GM19324 (cell line): ENCODE measurements around the gene TMEM135.
"Not testable (repeated sequence)": the region's sequence is repeated elsewhere in the genome, so short reads cannot be mapped to it uniquely, and the experiment has no call there.

ENCODE experiments used
- ATAC-seq: cut with Tn5 transposase; IDR thresholded peaks from one replicate; pipeline ENCODE4 v1.9.1; 2021; ENCODE audit warnings: mild to moderate bottlenecking, moderate library complexity; ENCODE audit not compliant: unreplicated experiment, low FRiP score

The TMEM135 gene

DNA sequence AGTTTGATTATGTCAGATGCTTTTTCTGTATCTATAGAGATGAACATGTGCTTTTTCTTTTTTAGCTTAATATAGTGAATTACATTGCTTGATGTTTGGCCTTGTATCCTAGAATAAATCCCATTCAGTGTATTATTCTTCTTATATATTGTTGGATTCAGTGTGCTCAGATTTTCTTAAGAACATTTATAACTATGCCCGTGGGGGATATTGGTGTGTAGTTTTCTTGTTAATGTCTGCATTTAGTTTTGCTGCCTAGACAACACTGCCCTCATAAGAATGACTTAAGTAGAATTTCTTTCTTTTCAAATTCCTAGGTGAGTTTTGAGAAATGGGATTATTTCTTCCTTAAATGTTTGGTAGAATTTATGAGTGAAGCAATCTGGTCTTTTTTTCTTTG, 98.5 kb downstream of the TMEM135 start:
- no peak for ATAC-seq

DNA sequence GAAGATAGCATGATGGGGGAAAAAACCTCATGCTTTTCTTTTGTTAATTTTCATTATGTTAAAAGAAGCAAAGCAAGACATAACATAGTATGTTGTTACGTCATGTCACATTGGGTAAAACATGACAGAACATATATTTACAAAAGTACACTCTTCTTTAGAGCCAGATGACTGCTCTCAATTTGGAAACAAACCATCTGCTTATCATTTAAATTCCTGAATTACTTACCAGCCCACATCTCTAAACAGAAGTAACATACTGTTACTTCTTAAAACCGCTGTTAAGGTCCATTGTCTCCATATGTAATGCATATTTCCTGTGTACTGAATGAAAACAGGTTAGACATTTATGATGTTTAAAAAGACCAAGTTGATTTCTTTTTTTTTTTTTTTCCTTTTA, 100.0 kb downstream of the TMEM135 start:
- ATAC-seq: no peak

DNA sequence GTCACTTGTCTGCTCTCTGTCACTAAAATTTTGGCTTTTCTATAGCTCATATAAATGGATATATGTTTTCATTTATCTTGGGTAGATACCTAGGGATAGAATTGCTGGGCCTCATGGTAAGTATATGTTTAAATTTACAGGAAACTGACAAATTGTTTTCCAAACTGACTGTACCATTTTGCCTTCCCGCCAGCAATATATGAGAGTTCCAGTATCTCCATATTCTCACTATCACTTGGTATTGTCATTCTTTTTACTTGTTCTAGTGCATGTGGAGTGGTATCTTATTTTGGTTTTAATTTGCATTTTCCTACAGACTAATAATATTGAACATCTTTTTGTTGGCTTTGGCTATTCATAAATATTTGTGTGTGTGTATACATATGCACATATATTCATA, 101.7 kb downstream of the TMEM135 start:
- no peak for ATAC-seq

DNA sequence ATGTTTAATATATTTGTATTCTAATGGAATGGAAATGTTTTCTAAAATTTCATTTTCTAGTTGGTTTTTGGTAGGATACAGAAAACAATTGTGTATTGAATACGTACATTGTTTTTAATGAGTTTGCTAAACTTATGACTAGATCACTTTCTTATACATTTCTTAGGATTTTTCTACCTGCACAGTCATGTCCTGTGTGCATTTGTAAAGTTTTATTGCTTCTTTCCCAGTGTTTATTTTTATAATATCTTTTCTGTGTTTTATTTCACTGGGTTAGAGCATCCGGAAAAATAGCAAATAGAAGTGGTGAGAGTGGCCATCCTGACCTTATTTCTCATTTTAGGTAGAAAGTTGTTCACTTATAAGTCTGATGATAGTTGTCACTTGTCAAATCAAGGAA, 103.6 kb downstream of the TMEM135 start:
- no peak for ATAC-seq

DNA sequence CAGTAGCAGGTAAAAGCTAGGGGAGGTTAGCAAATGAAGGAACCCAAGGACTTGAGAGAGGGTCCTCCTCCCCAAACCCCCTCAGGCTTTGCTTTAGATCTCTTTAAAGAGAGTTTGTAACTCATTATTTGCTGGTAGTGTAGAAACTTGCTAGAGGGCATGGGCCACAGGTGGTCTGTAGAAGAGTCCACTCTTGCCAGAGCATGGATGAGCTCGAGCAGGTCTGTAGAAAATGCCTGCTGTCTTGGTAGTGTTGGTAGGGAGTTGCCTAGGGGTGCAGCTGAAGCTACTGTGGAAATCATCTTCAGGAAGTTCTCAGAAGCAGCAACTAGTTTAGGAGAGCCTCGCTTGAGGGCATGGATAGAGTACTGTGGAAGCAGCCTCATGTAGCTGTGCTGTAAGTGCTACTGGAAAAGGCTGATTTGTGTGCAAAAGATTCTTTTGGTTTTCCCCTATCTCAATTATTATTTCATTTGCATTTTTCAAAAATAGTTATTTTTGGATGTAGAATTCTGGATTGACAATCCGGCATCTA, 104.3 kb downstream of the TMEM135 start:
- ATAC-seq: no peak

DNA sequence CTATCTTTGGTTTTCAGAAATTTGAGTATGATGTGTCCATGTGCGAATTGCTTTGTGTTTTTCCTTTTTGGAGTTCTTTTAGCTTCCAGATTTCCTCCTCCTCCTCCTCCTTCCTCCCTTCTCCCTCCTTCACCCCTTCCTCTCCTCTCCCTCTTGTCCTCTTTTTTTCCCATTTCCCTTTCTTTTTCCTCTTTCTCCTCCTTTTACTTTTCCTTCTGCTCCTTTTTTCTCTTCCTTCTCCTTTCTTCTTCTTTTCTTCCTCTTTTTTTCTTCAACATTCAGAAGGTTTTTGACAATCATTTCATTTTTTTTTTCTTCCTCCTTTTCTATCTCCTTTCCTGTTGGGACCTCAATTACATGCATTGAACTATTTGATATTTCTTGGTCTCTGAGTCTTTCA, 104.9 kb downstream of the TMEM135 start:
- ATAC-seq: no peak

DNA sequence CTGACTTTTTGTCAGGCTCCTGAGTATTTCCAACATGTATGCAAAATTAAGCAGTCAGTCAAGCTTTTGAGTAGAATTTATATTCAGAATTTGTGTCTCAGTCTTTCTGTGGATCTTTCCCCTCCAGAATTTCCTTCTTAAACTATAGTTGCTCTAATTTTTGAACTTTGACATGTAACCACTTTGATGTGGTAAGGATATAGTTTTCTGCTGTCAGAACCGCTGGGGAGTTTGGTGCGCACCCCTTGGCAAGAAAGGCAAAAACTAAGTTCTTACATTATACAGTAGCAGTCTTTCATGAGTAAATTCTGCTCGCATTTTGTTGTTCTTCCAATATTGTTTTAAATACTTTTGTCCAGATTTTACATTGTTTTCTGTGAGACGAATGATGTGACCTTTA, 105.9 kb downstream of the TMEM135 start:
- no peak for ATAC-seq

DNA sequence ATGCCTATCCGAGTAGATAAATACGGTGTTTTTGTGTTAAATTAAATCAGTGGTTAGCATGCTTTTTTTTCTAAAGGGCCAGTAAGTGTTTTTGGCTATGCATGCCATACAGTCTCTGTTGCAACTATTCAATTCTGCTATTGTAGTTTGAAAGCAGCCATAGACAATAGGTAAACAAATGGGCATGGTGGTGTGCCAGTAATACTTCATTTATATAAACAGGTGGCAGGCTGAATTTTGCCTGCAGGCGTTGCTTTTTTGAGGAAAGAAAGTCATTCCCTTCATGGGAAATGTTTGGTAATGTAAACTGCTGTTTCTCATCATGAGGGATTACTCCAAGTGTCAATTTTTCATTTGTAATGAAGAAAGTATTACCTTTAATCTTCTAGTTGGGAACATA, 106.5 kb downstream of the TMEM135 start:
- ATAC-seq: no peak

DNA sequence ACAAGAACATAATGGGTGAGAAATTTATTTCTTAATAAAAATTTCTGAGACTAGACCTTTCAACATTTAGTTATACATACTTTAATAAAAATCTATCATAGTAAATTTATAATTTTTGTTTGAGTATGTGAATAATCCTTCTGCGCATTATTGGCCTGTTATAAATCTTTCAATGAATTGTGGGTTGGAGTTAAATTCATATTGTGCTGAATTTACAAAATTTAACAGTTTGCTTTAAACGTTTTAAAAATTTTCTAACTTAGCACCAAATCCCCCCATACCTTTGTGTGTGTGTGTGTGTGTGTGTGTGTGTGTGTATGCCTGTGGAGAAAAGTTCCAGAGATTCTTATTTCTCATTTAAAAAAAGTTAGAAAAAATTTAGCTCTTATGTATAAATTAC, 111.0 kb downstream of the TMEM135 start:
- no peak for ATAC-seq

DNA sequence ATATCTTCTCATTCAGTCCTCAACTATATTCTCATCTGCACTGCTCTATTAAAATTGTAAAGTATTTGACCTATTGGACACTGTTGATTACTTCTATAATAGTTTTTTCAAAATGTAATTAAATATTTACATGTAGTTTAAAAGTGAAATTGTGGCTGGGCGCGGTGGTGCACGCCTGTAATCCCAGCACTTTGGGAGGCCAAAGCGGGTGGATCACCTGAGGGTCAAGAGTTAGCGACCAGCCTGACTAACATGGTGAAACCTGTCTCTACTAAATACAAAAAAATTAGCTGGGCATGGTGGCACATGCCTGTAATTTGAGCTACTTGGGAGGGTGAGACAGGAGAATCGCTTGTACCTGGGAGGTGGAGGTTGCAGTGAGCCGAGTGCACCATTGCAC, 112.0 kb downstream of the TMEM135 start:
- ATAC-seq: not testable (repeated sequence)

DNA sequence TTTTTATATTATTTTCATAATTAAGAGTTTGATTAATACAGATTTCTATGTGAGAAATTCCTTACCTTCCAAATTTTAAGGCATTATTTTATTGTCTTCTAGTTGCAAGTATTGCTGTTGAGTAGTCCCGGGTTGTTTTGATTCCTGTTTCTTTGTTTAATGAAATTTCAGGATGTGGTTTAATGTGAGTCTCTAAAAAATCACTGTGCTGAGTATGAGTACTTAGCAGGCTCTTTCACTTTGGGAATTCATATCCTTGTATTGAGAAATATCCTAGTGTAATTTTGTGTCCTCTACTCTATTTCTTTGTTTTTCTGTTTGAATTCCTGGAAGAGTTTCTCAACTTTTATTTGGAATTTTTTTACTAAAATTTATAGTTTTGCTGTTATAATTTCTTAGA, 113.2 kb downstream of the TMEM135 start:
- no peak for ATAC-seq

DNA sequence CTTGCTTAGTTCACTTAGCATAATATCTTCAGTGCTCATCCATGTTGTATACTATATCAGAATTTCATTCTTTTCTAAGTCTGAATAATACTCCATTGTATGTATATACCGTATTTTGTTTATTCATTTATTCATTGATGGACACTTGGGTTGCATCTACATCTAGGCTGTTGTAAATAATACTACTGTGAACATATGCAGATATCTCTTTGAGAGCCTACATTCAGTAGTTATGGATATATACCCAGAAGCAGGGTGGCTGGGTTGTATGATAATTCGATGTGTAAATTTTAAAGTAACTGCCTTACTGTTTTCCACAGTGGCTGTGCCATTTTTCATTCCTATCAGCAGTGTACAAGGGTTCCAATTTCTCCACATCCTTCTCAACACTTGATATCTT, 116.5 kb downstream of the TMEM135 start:
- no peak for ATAC-seq

DNA sequence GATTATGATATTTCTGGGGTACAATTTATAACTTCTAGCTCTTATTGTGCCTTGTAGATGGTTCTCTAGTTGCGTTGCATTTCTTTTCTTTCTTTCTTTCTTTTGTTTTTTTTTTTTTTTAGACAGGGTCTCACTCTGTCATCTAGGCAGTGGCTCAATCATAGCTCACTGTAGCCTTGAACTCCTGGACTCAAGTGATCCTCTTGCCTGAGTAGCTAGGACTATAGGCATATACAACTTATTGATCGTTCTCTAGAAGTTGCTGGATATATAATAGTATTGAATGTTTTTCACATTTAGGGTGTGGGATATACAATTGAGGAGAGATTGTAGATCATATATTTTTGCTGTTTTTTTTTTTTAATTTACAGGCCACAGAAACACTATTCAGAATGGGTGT, 119.2 kb downstream of the TMEM135 start:
- ATAC-seq: no peak

DNA sequence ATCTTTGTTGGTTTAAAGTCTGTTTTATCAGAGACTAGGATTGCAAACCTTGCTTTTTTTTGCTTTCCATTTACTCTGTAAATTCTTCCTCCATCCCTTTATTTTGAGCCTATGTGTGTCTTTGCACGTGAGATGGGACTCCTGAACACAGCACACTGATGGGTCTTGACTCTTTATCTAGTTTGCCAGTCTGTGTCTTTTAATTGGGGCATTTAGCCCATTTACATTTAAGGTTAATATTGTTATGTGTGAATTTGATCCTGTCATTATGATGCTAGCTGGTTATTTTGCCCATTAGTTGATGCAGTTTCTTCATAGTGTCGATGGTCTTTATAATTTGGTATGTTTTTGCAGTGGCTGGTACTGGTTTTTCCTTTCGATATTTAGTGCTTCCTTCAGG, 131.3 kb downstream of the TMEM135 start:
- ATAC-seq: not testable (repeated sequence)

DNA sequence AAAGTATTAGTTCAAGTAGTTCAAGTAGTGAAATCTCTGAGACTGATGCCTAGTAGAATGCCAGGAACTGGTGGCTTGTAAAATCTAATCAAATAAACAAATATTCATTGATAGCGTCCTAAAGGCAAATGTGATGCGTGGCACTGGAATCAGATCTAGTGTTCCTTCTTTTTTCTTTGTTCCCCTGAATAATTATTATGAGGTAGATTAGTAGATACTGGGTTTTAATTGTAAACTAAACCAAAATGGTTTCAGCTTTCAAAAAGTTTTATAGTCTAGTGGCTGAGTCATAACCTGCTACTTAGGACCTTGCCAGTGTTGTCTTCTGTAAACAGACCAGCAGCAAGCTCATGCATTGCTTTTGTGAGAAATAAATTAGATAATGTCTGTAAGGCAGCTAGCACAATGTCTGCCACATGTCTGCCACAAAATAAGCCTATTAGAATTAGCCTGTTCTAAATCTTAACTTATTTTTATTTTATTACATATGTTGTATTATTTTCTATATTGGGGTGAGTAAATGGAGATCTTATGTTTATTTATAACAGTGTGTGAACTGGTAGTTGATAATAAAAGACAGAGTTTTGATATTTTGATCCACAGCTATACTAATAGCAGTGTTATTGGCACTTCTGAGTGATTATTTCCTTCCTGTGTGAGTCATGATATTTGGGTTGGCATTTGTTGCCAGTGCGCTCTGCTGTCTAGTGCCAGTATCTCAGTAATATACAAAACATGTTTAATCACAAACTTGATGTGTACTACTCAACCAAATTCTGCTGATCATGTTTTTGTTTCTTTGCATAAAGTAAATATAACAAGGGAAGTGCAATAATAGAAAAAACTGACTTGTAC, 135.7 kb downstream of the TMEM135 start:
- no peak for ATAC-seq

DNA sequence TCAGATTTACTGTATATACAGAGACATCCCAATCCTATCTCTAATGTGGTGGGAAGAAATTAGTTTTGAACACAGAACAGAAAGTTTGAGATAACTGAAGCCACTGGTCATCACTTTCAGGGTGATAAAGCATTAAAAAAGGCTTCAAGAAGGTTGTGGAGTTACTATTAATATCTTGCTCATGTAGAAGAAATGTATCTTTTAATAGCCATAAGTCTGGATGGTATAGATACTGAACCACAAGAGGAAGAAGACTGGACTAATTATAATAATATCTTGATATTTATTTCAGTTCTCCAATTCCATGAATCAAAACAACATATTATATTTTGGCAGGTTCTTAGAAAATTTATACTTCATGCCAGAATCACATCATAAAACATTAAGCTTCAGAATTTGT, 137.1 kb downstream of the TMEM135 start:
- no peak for ATAC-seq

DNA sequence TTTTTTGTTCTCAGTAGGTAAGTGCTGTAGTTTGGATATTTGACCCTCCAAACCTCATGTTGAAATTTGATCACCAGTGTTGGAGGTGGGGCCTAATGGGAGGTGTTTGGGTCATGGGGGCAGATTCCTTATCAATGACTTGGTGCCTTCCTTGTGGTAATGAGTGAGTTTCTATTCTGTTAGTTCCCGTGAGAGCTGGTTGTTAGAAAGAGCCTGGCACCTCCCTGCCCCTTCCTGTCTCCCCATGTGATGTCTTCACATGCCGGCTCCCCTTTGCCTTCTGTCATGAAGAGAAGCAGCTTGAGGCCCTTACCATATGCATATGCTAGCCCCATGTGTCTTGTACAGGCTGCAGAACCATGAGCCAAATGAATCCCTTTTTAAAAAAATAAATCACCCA, 138.3 kb downstream of the TMEM135 start:
- no peak for ATAC-seq

DNA sequence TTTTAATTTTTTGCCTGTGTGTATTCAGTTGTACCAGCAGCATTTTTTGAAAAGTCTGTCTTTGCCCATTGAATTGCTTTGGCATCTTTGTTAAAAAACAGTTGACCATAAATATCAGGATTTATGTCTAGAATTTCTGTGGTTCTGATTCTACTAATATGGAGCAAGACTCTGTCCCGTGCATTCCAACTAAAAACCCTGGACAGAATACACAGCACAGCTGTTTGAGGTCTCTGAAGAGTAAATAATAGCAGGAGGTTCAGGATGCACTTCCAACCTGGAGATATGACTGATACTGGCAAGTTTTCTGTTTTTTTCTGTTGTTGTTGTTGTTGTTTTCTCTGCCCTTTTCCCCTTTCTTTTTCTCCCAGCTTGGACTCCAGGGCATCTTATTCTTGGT, 141.9 kb downstream of the TMEM135 start:
- no peak for ATAC-seq

DNA sequence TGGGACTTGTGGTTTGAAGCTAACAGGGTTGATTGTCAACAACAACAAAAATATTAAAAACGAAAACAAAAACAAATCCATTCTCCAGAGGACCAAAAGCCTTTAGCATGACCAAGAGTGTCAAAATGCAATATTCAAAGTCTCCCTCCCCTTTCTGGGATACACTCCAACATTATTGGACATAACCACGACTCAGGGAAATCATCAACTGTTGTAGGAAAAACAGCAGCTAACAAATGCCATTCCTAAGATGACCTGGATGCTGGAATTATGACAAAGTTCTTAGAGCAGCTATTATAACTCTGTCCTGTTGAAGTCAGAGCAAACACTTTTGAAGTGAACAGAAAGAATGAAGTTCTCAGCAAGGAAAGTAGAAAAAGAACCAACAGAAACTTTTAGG, 143.0 kb downstream of the TMEM135 start:
- no peak for ATAC-seq

DNA sequence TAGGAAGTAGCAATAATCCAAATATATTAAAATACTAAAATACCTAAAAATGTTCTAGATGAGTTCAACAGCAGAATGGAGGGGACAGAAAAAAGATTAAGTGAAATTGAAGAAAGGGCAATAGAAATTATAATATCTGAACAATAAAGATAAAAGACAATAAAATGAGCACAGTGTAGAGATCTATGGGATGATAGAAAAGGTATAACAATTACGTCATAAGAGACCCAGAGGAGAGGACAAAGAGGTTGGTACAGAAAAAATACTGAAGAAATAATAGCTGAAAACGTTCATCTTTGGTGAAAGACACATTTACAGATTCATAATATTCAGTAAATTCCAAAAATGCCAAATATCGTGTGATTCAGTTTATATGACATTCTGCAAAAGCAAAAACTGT, 143.4 kb downstream of the TMEM135 start:
- no peak for ATAC-seq

DNA sequence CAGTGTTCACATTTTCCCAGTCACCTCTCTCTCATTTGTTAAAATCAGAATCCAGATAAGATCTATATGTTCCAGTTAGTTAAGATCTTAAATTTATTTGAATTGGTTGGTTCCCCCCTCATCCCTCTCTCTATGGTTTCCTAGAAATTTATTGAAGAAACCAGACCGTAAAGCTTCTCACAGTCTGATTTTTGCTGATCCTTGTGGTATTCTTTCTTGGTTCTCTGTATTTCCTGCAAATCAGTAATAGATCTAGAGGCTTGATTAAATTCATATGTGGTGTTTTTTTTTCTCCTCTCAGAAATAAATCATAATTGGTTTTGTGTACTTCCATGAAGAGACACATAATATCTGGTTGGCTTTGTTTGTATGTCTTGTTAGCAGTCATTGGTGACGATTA, 147.5 kb downstream of the TMEM135 start:
- ATAC-seq: no peak

DNA sequence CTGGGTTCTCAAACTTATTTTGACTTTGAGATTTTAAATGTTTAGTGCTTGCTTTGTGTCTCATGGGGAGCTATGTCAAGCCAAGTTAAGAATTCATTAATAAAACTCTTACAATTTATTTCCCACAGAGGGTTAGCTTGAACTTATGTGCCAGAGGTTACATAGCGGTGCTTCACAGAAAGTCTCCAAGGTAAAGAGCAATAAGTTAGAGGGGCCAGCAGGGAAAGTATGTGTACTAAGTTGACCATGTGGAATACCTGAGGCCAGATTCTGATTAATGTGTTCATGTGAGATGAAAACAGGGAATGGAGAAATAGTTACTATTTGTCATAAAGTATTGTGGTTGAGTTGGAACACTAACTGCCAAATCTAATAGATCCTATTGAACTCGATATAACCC, 149.3 kb downstream of the TMEM135 start:
- ATAC-seq: no peak
